Activated T-helper 9 cell treated with anti-CD3 and anti-CD28 coated beads, Interleukin-2, amount 50 U/mL, for 16 hours (primary cell): ENCODE results near the gene TSPAN5.
A peak's percentile ranks its signal among the peaks of the same experiment; 100 is the strongest.
"Not testable (repeated sequence)": the region's sequence is repeated elsewhere in the genome, so short reads cannot be mapped to it uniquely, and the experiment has no call there.

Experiments
- DNase-seq: peaks from one replicate; pipeline ENCODE4 v3.0.0-alpha.2; 2020; ENCODE audit warnings: low read depth

The TSPAN5 gene

GRCh38 chr4:98658287-98659105 is at the start of gene TSPAN5:
TSPAN5 (minus strand) TSS chr4:98658611.
- DNase-seq, result peak; percentile 81

- no peak for DNase-seq
Measured at GRCh38 chr4:98706935-98707334, 48.5 kb upstream of the TSPAN5 start.

DNA sequence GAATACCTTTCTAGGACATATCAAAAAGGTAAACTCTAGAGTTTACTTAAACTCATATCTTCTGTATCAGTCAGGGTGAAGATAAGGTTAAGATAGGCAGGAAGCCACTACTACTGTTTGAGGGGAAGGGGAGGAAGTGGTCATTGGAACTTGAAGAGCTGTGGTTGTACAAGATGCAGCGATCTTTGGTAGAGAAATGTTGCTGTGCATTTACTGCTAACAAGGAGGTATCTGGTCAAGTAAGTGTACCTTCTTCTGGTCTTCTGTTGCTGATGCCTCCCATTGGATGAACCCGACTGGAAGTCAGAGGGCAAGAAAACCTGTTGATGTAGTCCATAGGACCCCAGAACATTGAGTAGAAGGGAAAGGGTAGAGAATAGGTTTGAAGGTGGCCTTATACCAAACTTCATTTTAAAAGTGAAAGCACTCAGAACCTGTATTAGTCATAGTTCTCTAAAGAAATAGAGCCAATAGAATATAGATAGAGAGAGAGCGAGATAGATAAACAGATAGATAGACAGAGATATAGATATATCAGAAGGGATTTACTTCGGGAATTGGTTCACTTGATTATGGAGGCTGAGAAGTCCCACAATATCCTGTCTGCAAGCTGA is 47.9 kb upstream of the TSPAN5 start:
- DNase-seq, result no peak

DNA sequence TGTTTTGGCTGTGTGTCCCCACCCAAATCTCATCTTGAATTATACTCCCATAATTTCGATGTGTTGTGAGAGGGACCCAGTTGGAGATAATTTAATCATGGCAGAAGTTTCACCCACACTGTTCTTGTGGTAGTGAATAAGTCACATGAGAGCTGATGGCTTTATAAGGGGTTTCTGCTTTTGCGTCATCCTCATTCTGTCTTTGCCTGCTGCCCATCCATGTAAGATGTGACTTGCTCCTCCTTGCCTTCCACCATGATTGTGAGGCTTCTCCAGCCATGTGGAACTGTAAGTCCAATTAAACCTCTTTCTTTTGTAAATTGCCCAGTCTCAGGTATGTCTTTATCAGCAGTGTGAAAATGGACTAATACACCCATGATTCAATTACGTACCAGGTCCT is 47.2 kb upstream of the TSPAN5 start:
- not testable (repeated sequence) for DNase-seq

GRCh38 chr4:98700656-98701055 is 42.2 kb upstream of the TSPAN5 start:
- no peak for DNase-seq

DNA sequence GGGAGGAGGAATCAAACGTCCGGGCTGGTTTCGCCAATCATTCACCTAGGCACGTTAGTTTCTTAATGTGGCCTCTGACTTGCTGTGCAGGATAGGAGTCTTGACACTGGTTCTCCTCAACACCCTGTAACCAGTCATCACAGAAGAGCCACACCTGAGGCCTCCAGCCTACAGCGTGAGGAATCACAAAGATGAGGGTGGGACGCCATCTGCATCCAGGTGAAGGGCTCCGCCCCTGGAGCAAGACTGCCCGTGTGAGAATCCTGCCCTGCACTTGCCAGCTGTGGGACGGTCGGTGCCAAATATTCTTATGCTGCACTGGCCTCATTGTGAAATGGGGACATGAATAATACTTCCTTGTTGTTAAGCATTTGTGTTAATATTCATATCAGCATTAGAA is 35.7 kb upstream of the TSPAN5 start:
- no peak for DNase-seq

- DNase-seq, result no peak
Measured at GRCh38 chr4:98692411-98692810, 34.0 kb upstream of the TSPAN5 start.

GRCh38 chr4:98691588-98691987 is 33.2 kb upstream of the TSPAN5 start:
- DNase-seq, result no peak

DNA sequence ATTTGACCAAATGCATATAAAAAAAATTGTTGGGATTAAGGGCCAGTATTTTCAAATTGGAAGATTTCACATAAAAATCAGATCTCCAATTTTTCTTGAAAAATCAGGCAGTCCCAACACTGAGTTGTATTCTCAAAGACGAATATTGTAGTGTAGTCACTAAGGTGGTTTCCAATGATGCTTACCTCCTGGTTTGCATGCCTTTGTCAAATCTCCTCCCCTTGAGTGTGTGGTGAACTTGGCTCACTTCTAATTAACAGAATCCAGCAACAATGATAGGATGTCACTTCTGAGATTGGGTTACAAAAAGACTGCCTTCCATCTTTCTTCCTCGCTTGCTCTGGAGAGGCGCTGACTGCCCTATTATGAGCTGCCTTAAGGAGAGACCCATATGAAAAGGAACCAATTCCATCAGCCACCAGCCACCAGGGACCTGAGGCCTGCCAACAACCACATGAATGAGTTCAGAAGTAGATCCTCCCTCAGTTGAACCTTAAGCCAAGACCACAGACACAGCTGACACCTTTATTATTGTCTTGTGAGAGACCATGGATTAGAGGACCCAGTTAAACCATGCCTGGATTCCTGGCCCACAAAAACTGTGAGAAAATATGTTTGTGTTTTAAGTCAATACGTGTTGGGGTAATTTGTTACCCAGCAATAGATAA is 31.2 kb upstream of the TSPAN5 start:
- no peak for DNase-seq

DNA sequence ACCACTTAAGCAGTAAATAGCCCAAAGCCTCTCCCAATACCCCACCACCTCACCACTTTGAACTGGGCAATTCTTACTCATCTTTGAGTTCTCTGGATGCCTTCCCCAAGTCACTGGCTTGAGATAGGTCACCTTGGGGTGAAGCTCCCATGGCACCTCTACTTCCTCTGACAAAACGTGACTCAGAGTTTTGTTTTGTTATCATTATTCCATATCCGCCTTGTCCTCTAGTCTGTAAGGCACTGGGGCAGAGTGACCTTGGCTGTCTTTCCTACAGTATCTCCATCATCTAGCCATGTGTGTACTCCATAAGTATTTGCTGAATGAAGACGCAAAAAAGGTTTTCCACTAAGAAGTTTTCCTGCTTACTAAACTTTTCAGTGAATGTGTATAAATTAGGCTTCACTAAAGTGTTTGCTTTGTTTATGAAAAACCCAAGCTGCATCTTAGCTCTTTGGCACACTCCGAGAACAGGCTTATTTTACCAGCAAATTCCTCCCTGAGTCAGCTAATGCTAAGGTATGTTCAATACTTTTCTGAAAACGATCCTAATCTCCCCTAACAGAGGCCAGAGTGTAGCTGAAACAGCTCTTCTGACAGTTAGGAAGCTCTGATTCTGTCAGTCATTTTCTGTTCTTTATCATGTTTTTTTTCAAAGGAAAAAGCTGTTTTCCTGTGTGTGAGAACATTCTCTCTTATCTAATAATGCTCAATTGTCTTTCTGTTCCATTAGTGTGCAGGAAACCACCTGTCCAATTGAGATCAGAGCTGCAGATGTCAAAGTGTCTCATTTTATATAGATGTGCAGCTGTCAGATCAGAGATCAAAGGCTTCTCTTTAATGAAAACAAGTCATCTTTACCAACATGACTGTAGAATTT is 30.2 kb upstream of the TSPAN5 start:
- DNase-seq, result no peak

DNA sequence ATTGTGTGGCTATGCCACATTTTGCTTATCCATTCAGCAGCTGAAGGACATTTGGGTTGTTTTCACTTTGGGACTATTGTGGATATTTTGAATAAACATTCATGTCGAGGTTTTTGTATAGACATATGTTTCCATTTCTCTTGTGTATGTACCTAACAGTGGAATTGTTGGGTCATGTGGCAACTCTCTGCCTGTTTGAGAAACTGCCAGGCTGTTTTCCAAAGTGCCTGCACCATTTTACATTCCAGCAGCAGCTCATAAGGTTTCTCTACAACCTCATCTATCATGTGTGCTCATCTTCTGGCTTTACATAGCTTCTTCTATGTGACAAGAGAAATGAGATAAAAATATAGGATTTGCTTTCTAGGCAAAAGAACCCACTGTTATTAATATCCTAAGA is 29.5 kb upstream of the TSPAN5 start:
- DNase-seq, result no peak

GRCh38 chr4:98686847-98687246 is 28.4 kb upstream of the TSPAN5 start:
- no peak for DNase-seq

DNA sequence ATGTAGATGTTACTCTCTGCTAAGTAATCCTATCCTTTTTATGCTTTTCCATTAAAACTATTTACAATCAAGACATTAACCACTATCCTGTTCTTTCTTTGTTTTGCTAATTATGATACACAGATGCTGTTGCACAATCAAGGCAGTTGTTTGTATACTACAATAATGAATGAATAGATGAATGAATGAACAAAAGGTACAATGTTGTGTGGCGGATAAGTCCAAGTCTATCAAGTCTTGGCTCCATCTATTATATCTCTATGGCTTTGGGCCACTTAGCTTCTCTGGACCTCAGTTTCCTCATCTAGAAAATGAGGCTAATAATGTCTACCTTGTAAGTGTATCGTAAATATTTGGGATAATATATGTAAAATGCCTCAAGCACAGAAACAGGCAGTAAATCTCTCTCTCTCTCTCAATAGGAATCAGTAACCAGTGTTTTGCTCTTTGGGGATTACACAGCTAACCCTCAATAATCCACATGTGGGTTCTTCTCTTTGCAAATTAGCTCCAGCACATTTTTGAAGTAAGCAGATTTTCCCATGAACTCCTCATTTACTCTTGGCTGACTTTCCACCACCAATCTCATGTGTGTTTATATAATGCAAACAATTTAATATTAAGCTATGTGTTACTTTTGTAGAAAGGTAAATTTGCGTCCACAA is 27.8 kb upstream of the TSPAN5 start:
- no peak for DNase-seq

DNA sequence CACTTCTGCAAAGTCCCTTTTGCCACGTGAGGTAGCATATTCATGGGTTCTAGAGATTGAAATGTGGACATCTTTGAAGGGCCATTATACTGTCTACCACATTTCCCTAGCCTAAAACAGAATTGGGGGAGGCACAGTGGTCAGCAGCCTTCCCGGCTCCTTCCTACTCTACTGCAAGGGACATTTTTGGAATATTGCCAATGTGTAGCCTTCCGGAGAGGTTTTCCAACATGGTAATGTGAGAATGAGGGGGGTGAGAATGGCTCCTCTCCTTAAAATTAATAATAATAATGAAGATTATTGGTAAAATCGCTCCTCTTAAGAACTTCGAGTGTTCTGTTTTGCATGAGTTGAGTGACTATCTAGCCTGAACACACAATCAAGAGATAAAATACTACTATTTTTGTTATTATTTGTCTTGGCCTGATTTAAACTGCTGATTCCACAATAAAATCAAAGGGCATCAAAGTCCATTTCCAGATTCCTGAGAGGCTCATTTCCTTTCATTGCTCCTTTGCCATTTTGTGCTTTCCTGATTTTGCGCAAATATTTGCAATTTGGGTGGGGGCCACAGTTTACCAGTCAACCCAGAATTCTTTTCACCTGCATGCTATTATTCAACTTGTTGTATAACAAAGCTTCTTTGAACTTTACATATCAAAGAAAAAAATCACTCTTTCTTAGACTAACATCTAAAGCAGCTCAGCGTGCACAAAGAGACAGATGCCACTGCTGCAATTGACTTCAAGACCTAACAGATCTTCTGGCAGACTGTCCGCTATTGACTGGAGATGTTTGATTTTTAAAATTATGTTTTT is 27.0 kb upstream of the TSPAN5 start:
- no peak for DNase-seq

DNA sequence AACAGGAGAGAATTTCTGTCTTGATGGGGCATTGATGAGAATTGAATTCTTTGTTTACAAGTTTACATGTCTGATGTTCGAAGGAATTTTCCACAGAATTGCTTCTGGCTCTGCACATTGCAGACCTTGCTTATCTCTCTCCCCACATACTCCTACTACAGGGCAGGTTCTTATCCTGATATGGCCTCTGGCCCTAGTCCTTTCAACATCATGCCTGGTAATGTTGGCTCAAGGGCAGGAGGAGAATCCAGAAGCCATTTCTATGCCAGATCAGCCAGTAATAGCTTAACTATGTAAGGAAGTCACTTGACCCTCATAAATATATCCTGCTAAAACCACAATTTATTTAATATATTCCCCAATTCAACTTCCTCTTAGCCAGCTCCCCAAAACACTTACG is 24.3 kb upstream of the TSPAN5 start:
- no peak for DNase-seq

DNA sequence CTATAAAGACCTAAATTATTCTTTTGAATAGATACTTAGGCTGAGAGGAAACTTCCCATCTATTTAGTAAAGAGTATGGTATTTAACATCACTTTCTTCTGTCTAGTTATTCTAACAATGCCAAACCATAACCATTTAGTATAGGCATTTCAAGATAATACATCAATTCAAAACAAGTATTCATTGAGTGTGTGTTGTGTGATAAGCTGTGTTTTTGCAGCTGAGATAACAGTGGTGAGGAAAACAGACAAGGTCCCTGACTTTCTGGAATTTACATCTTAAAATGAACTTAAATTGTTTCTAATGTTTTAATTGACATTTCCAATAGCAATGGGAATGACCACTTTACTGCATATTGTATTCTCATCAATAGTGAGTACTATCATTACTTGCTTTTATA is 22.4 kb upstream of the TSPAN5 start:
- no peak for DNase-seq

GRCh38 chr4:98679738-98680137 is 21.3 kb upstream of the TSPAN5 start:
- no peak for DNase-seq

DNA sequence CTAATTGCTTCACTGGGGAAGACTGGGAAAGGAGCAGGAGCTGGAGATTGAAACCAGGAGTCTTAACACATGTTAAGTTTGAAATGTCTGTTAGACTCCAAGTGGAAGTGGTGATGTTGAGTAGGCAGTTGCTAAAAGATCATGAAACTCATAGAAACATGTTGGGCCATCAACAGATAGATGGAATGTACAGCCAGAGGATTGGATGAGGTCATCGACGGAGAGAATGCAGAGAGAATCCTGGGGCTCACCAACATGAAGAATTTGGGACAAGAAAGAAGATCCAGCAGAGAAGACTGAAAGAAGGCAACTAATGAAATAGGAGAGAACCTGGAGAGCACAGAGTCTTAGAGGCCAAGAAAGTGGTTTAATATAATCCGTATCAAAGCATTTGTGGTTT is 19.4 kb upstream of the TSPAN5 start:
- DNase-seq, result no peak

GRCh38 chr4:98674404-98675173 is 16.2 kb upstream of the TSPAN5 start:
- DNase-seq, result no peak

GRCh38 chr4:98673978-98674377 is 15.6 kb upstream of the TSPAN5 start:
- DNase-seq, result no peak
